ENCODE measurements around the gene HBA1. TPM values are rescaled to one million over a fixed set of nuclear protein-coding genes. Genes with fewer than 3 reads are reported as not detected.

Gene HBA1
- total and polyA plus RNA-seq, 2 of the 4 experiments (the other 2 are of a cell fraction) = 0.21 TPM; not detected in 1

DNA sequence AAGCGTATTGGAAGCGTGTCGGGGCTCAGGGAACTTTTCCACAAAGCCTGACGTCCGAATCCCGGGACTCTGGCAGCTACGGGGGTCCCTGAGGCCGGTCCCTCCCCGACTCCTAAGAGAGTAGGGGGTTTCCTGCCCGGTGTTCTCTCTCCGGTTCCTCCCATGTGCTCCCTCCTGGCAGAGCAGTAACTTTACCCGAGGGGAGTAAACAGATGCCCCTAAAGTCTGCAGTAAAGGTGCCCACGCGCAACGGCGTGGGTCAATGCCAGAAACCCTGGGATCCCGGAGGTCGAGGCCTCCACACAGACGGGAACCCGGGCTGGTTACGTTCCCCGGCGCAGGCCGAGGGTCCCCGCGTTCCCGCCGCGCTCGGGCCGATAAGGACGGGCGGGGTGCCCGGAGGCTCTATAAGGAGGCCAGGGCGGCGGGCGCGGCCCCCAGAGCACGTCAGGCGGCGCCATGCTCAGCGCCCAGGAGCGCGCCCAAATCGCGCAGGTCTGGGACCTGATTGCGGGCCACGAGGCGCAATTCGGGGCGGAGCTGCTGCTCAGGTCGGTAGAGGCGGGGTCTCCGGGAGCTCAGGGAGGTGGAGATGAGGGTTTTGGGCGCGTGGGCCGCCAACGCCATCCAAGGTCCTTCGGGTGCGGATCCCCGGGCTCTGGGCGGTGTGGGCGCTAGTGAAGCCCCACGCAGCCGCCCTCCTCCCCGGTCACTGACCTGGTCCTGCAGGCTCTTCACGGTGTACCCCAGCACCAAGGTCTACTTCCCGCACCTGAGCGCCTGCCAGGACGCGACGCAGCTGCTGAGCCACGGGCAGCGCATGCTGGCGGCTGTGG is 10.7 kb upstream of the HBA1 start, which contains the start of gene HBM:
Gene HBM (plus strand): TSS at position 440 of the 836 bp plus-strand sequence. CDS start 20 bp downstream, at position 460.
- no peak within 1 kb of the TSS for H2BK5ac ChIP-seq (ENCODE audit: low read depth, low read length, poor library complexity, severe bottlenecking)
- peaks cover 5% of the 10 kb centered on the region for H4K20me1 ChIP-seq (ENCODE audit: insufficient read depth, low read length)
- H3K18ac ChIP-seq (ENCODE audit: low read depth, low read length) = no peak within 1 kb of the TSS
- no peaks in the 10 kb centered on the region for H3K36me3 ChIP-seq (ENCODE audit: control insufficient read depth, insufficient read depth, low read length)
- TF ChIP-seq NFE2L2 (IDR thresholded peaks at IDR 0.05; ENCODE audit: low read depth, low read length) = no peak
- no peak for TF ChIP-seq FOS (IDR thresholded peaks at IDR 0.05; ENCODE audit: low read depth, low read length)
- TF ChIP-seq USF2 (IDR thresholded peaks at IDR 0.05; ENCODE audit: low read depth, low read length) = no peak
- no peak for TF ChIP-seq MAFK (IDR thresholded peaks at IDR 0.05; ENCODE audit: low read depth, low read length)
- TF ChIP-seq MAZ (IDR thresholded peaks at IDR 0.05; ENCODE audit: borderline replicate concordance, low read depth, low read length) = no peak
- TF ChIP-seq CEBPB (IDR thresholded peaks at IDR 0.05; ENCODE audit: low read depth, low read length) = no peak
- TF ChIP-seq SMC3 (IDR thresholded peaks at IDR 0.05; ENCODE audit: low read depth, low read length) = no peak
- TF ChIP-seq RAD21 (IDR thresholded peaks at IDR 0.05; ENCODE audit: low read length) = no peak
- TF ChIP-seq, protein P1, sequence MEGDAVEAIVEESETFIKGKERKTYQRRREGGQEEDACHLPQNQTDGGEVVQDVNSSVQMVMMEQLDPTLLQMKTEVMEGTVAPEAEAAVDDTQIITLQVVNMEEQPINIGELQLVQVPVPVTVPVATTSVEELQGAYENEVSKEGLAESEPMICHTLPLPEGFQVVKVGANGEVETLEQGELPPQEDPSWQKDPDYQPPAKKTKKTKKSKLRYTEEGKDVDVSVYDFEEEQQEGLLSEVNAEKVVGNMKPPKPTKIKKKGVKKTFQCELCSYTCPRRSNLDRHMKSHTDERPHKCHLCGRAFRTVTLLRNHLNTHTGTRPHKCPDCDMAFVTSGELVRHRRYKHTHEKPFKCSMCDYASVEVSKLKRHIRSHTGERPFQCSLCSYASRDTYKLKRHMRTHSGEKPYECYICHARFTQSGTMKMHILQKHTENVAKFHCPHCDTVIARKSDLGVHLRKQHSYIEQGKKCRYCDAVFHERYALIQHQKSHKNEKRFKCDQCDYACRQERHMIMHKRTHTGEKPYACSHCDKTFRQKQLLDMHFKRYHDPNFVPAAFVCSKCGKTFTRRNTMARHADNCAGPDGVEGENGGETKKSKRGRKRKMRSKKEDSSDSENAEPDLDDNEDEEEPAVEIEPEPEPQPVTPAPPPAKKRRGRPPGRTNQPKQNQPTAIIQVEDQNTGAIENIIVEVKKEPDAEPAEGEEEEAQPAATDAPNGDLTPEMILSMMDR (conservative IDR thresholded peaks at IDR 0.05; ENCODE audit: low read depth, low read length) = no peak
- no peak for TF ChIP-seq RCOR1 (IDR thresholded peaks at IDR 0.05; ENCODE audit: insufficient replicate concordance, low read length)
- no peak for TF ChIP-seq RFX5 (IDR thresholded peaks at IDR 0.05; ENCODE audit: low read depth, low read length)
- TF ChIP-seq, protein P2, sequence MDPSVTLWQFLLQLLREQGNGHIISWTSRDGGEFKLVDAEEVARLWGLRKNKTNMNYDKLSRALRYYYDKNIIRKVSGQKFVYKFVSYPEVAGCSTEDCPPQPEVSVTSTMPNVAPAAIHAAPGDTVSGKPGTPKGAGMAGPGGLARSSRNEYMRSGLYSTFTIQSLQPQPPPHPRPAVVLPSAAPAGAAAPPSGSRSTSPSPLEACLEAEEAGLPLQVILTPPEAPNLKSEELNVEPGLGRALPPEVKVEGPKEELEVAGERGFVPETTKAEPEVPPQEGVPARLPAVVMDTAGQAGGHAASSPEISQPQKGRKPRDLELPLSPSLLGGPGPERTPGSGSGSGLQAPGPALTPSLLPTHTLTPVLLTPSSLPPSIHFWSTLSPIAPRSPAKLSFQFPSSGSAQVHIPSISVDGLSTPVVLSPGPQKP (IDR thresholded peaks at IDR 0.05; ENCODE audit: borderline replicate concordance, low read depth, low read length) = no peak
- no peak within 1 kb of the TSS for H3K27ac ChIP-seq (ENCODE audit: insufficient read depth, low read length)
- H4K5ac ChIP-seq (ENCODE audit: low read depth, low read length) = no peak within 1 kb of the TSS
- no peak within 1 kb of the TSS for H4K91ac ChIP-seq (ENCODE audit: insufficient read depth, low read depth, low read length)
- H2AK9ac ChIP-seq (replicated peaks; ENCODE audit: low read depth, low read length, poor library complexity) = no peak within 1 kb of the TSS
- H3K9me1 ChIP-seq (ENCODE audit: insufficient read depth, low read length) = 0 out of 2 replicates have a peak, but pooled peaks cover 4% of the 10 kb centered on the region
- ATAC-seq (ENCODE audit: low read depth) = no peak
- BruUV-seq (replicated peaks) = no TSS peak
- H3K27me3 ChIP-seq (ENCODE audit: control insufficient read depth, insufficient read depth, low read length) = peaks cover 60% of the 10 kb centered on the region
- no peaks in the 10 kb centered on the region; the same call in 1 of the 2 replicates for H3K4me1 ChIP-seq (ENCODE audit: control insufficient read depth, insufficient read depth, low read length)
- H3K4ac ChIP-seq (ENCODE audit: low read depth, low read length) = no peak within 1 kb of the TSS
- no peak within 1 kb of the TSS for H2BK15ac ChIP-seq (ENCODE audit: low read depth, low read length)
- H3K9ac ChIP-seq (ENCODE audit: low read depth, low read length) = no peak within 1 kb of the TSS
- no peak within 1 kb of the TSS for H2BK20ac ChIP-seq (ENCODE audit: low read depth, low read length)
- H2AFZ ChIP-seq (replicated peaks; ENCODE audit: low read length, poor library complexity) = peak within 1 kb of the TSS; percentile 51
- dilution Hi-C loops (cut with HindIII; ENCODE audit: low sequenced_read_pairs, unreplicated experiment) = no loop called here
- intact Hi-C loops (cut with micrococcal nuclease) = no loop called here
- H3K4me3 ChIP-seq (ENCODE audit: insufficient read depth, low read depth, low read length) = no peak within 1 kb of the TSS
- H3K4me2 ChIP-seq (ENCODE audit: low read depth, low read length) = peak within 1 kb of the TSS; percentile 67
- DNase-seq = no peak
- H2AK5ac ChIP-seq (ENCODE audit: low read depth, low read length) = no peak within 1 kb of the TSS
- H4K8ac ChIP-seq (ENCODE audit: low read depth in 2 of 2, low read length in 2 of 2) = no peak within 1 kb of the TSS
- no peaks in the 10 kb centered on the region; the same call in none of the 2 replicates for H3K9me3 ChIP-seq (ENCODE audit: control insufficient read depth, insufficient read depth, low read length)
- 2% methylated on average over 28 of the region's 75 CpGs; no CpG with 5 or more reads in 1 of the 2 experiments for WGBS, 2 experiments (ENCODE audit: extremely low coverage in 2 of 2, insufficient read length in 1 of 2)
- H3K79me1 ChIP-seq (ENCODE audit: low read depth in 1 of 2, low read length in 2 of 2) = no peaks in the 10 kb centered on the region
- no peak within 1 kb of the TSS for H3K23ac ChIP-seq (ENCODE audit: low read depth, low read length)
- H3K14ac ChIP-seq (replicated peaks; ENCODE audit: low read depth, low read length) = no peak within 1 kb of the TSS
- in situ Hi-C loops (cut with MboI; ENCODE audit: low sequenced_read_pairs) = no loop called here
- ChIA-PET CTCF (no interaction called here), POLR2A (ENCODE audit: unreplicated experiment) (interaction anchor here (0.6 kb wide), 1 partner anchor 9 kb away, joined by 12 read pairs; no protein-coding TSS in a partner anchor)
- H3K56ac ChIP-seq (ENCODE audit: extremely low read depth, insufficient read depth, low read length) = no peak within 1 kb of the TSS
- no peak within 1 kb of the TSS for H2BK120ac ChIP-seq (ENCODE audit: low read depth, low read length)
